COLO829 (cell line): ENCODE results near the gene MYO10.
"Not testable (repeated sequence)": the region's sequence is repeated elsewhere in the genome, so short reads cannot be mapped to it uniquely, and the experiment has no call there.

ENCODE experiments used
- DNase-seq: peaks from one replicate; pipeline ENCODE4 v3.0.0; 2012; ENCODE audit warnings: low spot score

The MYO10 gene

GRCh38 chr5:16781828-16782626 lies 154.1 kb downstream of the MYO10 start:
- DNase-seq = no peak

GRCh38 chr5:16780325-16780724 lies 155.8 kb downstream of the MYO10 start:
- no peak for DNase-seq

- DNase-seq = no peak
Measured at GRCh38 chr5:16777432-16777831, 158.7 kb downstream of the MYO10 start.

- DNase-seq = no peak
Measured at GRCh38 chr5:16776611-16777251, 159.4 kb downstream of the MYO10 start.

- no peak for DNase-seq
Measured at GRCh38 chr5:16774806-16775205, 161.3 kb downstream of the MYO10 start.

GRCh38 chr5:16773991-16774390 lies 162.1 kb downstream of the MYO10 start:
- DNase-seq = no peak

GRCh38 chr5:16772556-16772955 lies 163.5 kb downstream of the MYO10 start:
- DNase-seq = no peak

- no peak for DNase-seq
Measured at GRCh38 chr5:16768184-16768583, 167.9 kb downstream of the MYO10 start.

GRCh38 chr5:16763211-16763610 lies 172.9 kb downstream of the MYO10 start:
- no peak for DNase-seq

GRCh38 chr5:16759147-16759773 lies 176.8 kb downstream of the MYO10 start:
- no peak for DNase-seq

- DNase-seq = no peak
Measured at GRCh38 chr5:16757989-16758501, 178.0 kb downstream of the MYO10 start.

- DNase-seq = not testable (repeated sequence)
Measured at GRCh38 chr5:16757577-16757976, 178.5 kb downstream of the MYO10 start.

- DNase-seq = no peak
Measured at GRCh38 chr5:16757146-16757545, 178.9 kb downstream of the MYO10 start.

GRCh38 chr5:16756692-16757091 lies 179.4 kb downstream of the MYO10 start:
- no peak for DNase-seq

GRCh38 chr5:16755641-16756040 lies 180.4 kb downstream of the MYO10 start:
- DNase-seq = no peak

- no peak for DNase-seq
Measured at GRCh38 chr5:16754601-16755000, 181.5 kb downstream of the MYO10 start.

- DNase-seq = no peak
Measured at GRCh38 chr5:16754086-16754485, 182.0 kb downstream of the MYO10 start.

- DNase-seq = no peak
Measured at GRCh38 chr5:16750445-16750844, 185.6 kb downstream of the MYO10 start.

- DNase-seq = no peak
Measured at GRCh38 chr5:16749626-16750025, 186.5 kb downstream of the MYO10 start.

GRCh38 chr5:16744164-16744880 lies 191.8 kb downstream of the MYO10 start:
- DNase-seq = no peak

- DNase-seq = no peak
Measured at GRCh38 chr5:16742938-16743337, 193.2 kb downstream of the MYO10 start.

GRCh38 chr5:16740811-16741392 lies 195.2 kb downstream of the MYO10 start:
- no peak for DNase-seq
